Nephron (organoid): ENCODE results near the gene LDAF1.

Experiments
- H3K27ac Mint-ChIP-seq, 3 experiments: 2 replicates each; pipeline ENCODE4 v1.8.0; 2020; ENCODE audit warnings: mixed read lengths in 3 of 3, mild to moderate bottlenecking in 2 of 3, moderate library complexity in 1 of 3
- H3K27me3 Mint-ChIP-seq: 2 replicates; pipeline ENCODE4 v1.8.0; 2021; ENCODE audit warnings: low read depth, mild to moderate bottlenecking, moderate library complexity, mixed read lengths
- H3K36me3 Mint-ChIP-seq: 2 replicates; pipeline ENCODE4 v1.8.0; 2020; ENCODE audit warnings: low read depth, mixed read lengths
- H3K4me1 Mint-ChIP-seq: 2 replicates; pipeline ENCODE4 v1.8.0; 2020; ENCODE audit warnings: mixed read lengths
- H3K4me3 Mint-ChIP-seq, 3 experiments: 2 replicates each; pipeline ENCODE4 v1.8.0; 2020; ENCODE audit warnings: mild to moderate bottlenecking in 3 of 3, mixed read lengths in 3 of 3, moderate library complexity in 2 of 3
- H3K9me3 Mint-ChIP-seq: 2 replicates; pipeline ENCODE4 v1.8.0; 2020; ENCODE audit warnings: mixed read lengths
- TF ChIP-seq, protein P1 (sequence below), 3 experiments: fragments of 200-600 bp; sonication (generic); IDR thresholded peaks; one replicate each; pipeline ENCODE4 v1.5.0; 2021; ENCODE audit warnings: antibody characterized with exemption in 3 of 3; ENCODE audit not compliant: unreplicated experiment in 3 of 3

LDAF1 gene

DNA sequence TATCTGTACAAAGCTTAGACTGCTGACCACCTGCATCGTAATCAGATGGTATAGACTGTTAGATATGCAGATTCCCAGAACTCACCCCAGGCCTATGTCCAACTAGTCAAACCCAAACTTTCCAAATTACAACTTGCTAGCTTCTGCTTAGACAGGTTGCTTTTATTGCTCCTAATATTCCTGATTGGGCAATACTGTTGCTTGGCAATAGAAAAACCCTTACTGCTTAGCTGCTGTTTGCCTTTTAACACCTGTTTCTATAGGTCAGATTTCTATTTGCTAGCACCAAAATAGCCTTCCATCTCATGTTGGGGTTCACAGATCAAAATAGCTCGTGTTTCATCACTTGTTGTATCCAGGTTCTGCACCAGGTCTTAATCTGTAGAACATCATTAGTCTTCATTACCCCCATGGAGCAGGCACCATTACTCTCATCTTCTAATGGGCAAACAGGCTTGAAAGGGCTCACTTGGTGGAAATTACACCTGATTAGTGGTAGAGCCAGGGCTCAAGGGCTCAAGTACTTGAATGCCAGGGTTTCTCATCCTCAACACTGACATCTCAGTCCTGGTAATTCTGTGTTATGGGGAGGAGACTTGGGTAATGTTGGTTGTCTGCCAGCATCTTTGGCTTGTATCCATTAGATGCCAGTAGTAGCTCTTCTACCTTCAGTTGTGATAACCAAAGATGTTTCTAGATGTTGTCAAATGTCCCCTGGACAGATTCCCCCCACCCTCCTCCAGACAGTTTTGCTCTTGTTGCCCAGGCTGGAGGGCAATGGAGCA, 50.2 kb downstream of the LDAF1 start:
- H3K9me3 Mint-ChIP-seq, result no peaks in the 10 kb centered on the region
- no peaks in the 10 kb centered on the region for H3K4me1 Mint-ChIP-seq
- H3K27me3 Mint-ChIP-seq, result peaks cover 12% of the 10 kb centered on the region
- TF ChIP-seq, protein P1, sequence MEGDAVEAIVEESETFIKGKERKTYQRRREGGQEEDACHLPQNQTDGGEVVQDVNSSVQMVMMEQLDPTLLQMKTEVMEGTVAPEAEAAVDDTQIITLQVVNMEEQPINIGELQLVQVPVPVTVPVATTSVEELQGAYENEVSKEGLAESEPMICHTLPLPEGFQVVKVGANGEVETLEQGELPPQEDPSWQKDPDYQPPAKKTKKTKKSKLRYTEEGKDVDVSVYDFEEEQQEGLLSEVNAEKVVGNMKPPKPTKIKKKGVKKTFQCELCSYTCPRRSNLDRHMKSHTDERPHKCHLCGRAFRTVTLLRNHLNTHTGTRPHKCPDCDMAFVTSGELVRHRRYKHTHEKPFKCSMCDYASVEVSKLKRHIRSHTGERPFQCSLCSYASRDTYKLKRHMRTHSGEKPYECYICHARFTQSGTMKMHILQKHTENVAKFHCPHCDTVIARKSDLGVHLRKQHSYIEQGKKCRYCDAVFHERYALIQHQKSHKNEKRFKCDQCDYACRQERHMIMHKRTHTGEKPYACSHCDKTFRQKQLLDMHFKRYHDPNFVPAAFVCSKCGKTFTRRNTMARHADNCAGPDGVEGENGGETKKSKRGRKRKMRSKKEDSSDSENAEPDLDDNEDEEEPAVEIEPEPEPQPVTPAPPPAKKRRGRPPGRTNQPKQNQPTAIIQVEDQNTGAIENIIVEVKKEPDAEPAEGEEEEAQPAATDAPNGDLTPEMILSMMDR (IDR thresholded peaks at IDR 0.05; ENCODE audit: unreplicated experiment in 3 of 3), result no peak
- no peaks in the 10 kb centered on the region for H3K36me3 Mint-ChIP-seq
- no peak overlapping the region for H3K27ac Mint-ChIP-seq
- no peak overlapping the region for H3K4me3 Mint-ChIP-seq

DNA sequence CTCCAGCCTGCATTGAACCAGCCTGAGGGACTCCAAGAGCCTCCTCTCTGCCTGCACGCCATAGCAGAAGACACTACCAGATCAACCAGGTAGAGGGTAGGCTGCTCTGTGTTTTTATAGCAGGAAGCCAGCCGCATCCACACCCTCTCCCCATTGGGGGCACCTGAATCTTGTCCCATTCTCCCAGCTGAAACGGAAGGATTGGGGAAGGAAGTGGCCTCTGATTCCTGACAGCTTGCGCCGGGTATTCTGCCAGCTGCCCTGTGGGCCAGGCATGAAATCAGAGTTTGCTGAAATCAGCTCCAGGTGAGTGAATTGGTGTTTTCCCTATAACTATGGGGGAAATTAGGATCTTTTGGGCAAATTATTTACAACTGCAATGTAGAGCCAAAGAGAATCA, 53.0 kb downstream of the LDAF1 start, which contains the start of gene ZP2:
Gene ZP2 (minus strand): TSS at position 89 of the 400 bp plus-strand sequence. CDS start 27 bp downstream, at position 62.
- Mint-ChIP-seq H3K36me3 (no peaks in the 10 kb centered on the region), H3K27me3 (peaks cover 8% of the 10 kb centered on the region), H3K27ac (no peak within 1 kb of the TSS), H3K9me3 (no peaks in the 10 kb centered on the region), H3K4me3 (no peak within 1 kb of the TSS), H3K4me1 (no peaks in the 10 kb centered on the region)
- TF ChIP-seq, protein P1 (IDR thresholded peaks at IDR 0.05; ENCODE audit: unreplicated experiment in 3 of 3), result no peak

DNA sequence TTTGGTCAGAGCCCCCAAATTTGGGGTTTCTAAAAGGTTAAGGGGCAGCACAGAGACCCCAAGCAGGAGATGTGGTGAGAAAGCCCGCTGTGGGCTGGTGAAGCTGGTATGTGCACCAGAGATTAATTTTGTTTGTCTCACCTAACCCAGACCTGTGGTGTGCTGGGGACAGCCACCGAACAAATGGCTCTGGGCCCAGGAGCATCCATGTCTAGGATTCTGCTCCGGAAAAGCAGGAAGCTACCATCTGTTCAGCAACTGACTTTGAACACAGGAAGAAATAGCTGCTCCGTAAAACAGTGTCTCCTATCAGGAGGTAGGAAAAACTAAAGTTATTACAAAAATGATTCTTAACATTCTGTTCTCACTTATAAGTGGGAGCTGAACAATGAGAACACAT, 55.6 kb downstream of the LDAF1 start:
- no peaks in the 10 kb centered on the region for H3K9me3 Mint-ChIP-seq
- TF ChIP-seq, protein P1 (IDR thresholded peaks at IDR 0.05; ENCODE audit: unreplicated experiment in 3 of 3), result no peak
- no peak overlapping the region for H3K27ac Mint-ChIP-seq
- no peaks in the 10 kb centered on the region for H3K36me3 Mint-ChIP-seq
- no peaks in the 10 kb centered on the region for H3K4me1 Mint-ChIP-seq
- peaks cover 4% of the 10 kb centered on the region for H3K27me3 Mint-ChIP-seq
- H3K4me3 Mint-ChIP-seq, result no peak overlapping the region

- Mint-ChIP-seq H3K36me3 (no peaks in the 10 kb centered on the region), H3K4me1 (no peaks in the 10 kb centered on the region), H3K4me3 (no peak overlapping the region), H3K9me3 (peaks cover 8% of the 10 kb centered on the region), H3K27me3 (peaks cover 6% of the 10 kb centered on the region), H3K27ac (no peak overlapping the region)
- TF ChIP-seq, protein P1 (IDR thresholded peaks at IDR 0.05; ENCODE audit: unreplicated experiment in 3 of 3), result no peak
Measured at GRCh38 chr16:21217121-21217520, 58.6 kb downstream of the LDAF1 start.

DNA sequence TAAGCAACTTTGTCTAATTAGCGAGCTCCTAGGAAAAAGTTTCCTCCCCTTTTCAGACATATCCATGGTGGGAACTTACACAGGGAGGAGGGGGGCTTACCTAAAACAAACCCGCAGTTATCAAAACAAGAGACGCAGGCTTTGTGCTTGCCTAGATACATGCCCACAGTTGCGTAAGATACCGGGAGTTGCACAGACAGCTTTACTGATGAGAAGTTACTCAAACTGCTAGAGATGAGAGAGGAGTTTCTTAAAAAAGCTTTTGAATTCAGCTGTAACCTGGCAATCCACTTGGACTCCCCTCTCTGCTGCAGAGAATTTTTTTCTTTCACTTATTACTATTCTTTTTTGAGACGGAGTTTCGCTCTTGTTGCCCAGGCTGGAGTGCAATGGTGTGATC, 59.7 kb downstream of the LDAF1 start:
- peaks cover 6% of the 10 kb centered on the region for H3K27me3 Mint-ChIP-seq
- peaks cover 8% of the 10 kb centered on the region for H3K9me3 Mint-ChIP-seq
- H3K27ac Mint-ChIP-seq, result peak overlapping the region in 1 of 3 experiments; percentile 5
- no peaks in the 10 kb centered on the region for H3K36me3 Mint-ChIP-seq
- TF ChIP-seq, protein P1 (IDR thresholded peaks at IDR 0.05; ENCODE audit: unreplicated experiment in 3 of 3), result no peak
- H3K4me3 Mint-ChIP-seq, result no peak overlapping the region
- H3K4me1 Mint-ChIP-seq, result no peaks in the 10 kb centered on the region

DNA sequence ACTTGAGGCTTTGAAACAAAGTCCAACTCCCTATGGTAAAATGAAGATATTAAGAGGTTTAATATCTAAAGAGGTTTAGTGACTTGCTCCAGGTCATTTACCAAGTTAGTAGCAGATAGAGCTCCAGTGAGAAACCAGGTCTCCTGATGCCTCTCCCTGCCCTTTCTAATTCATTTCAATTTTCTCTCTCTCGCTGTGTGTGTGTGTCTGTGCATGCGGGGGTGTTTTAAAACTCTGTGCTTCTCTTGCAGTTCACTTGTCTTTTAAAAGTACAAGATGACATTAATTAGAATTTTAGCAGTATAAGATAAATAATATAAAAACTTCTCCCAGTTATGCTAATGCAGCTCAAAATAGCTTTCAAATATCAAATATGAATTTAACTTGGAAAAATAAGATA, 61.1 kb downstream of the LDAF1 start:
- no peaks in the 10 kb centered on the region for H3K36me3 Mint-ChIP-seq
- no peaks in the 10 kb centered on the region for H3K4me1 Mint-ChIP-seq
- no peak overlapping the region for H3K27ac Mint-ChIP-seq
- no peak overlapping the region for H3K4me3 Mint-ChIP-seq
- H3K27me3 Mint-ChIP-seq, result peaks cover 11% of the 10 kb centered on the region
- TF ChIP-seq, protein P1 (IDR thresholded peaks at IDR 0.05; ENCODE audit: unreplicated experiment in 3 of 3), result no peak
- peaks cover 8% of the 10 kb centered on the region for H3K9me3 Mint-ChIP-seq
